PFSK-1 (cell line): ENCODE measurements around the gene ATP1A1.

Experiments
- FOXP2 ChIP-seq: optimal IDR thresholded peaks from 2 replicates; pipeline ENCODE3; 2011; ENCODE audit warnings: borderline replicate concordance, control low read depth, inconsistent platforms; ENCODE audit not compliant: insufficient read depth; ENCODE audit errors: extremely low read length, extremely low read depth
- POLR2AphosphoS5 ChIP-seq: IDR thresholded peaks from 2 replicates; pipeline ENCODE4 v1.6.1; 2012; ENCODE audit warnings: low read depth, mild to moderate bottlenecking, control low read depth, low read length, moderate library complexity
- SIN3A ChIP-seq: IDR thresholded peaks from 2 replicates; pipeline ENCODE4 v1.6.1; 2012; ENCODE audit warnings: mild to moderate bottlenecking, low read length, moderate library complexity, borderline replicate concordance; ENCODE audit not compliant: insufficient read depth
- TAF1 ChIP-seq: IDR thresholded peaks from 2 replicates; pipeline ENCODE4 v1.6.1; 2012; ENCODE audit warnings: low read length, control low read depth, borderline replicate concordance; ENCODE audit not compliant: insufficient read depth
- TF ChIP-seq, protein P1 (sequence below), 2 experiments: IDR thresholded peaks; 2 replicates each; pipeline versions ENCODE4 v1.6.1 to v1.8.0; 2011 to 2012; ENCODE audit warnings: low read depth in 2 of 2, low read length in 2 of 2, control low read depth in 1 of 2, inconsistent platforms in 1 of 2, mild to moderate bottlenecking in 1 of 2, moderate library complexity in 1 of 2; ENCODE audit not compliant: insufficient read depth in 1 of 2

The ATP1A1 gene

DNA sequence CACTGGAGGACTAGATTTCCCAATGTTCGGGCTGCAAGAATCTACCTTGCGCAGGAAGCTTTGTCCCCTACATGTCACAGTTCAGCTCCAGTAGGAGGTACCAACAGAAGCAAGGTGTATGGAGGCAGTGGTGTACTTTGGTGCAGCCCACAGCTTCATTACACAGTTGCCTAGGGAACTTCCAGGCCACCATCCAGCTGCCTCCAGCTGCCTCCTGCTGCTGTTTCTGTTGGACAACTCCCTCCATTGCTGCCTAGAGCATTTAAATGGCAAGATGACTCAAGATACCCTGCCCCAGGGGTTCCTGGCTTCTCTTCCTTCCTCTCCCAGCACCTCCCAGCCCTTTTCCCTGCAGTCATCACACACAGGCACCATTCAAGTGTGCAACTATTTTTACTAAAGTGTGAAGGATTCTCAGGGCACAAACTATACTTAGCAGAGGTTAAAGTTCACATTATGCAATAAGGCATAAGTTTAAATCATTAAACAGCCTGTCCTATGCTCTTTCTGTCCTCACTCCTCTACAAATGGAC is 39.0 kb upstream of the ATP1A1 start:
- no peak for TF ChIP-seq FOXP2
- TF ChIP-seq, protein P1, sequence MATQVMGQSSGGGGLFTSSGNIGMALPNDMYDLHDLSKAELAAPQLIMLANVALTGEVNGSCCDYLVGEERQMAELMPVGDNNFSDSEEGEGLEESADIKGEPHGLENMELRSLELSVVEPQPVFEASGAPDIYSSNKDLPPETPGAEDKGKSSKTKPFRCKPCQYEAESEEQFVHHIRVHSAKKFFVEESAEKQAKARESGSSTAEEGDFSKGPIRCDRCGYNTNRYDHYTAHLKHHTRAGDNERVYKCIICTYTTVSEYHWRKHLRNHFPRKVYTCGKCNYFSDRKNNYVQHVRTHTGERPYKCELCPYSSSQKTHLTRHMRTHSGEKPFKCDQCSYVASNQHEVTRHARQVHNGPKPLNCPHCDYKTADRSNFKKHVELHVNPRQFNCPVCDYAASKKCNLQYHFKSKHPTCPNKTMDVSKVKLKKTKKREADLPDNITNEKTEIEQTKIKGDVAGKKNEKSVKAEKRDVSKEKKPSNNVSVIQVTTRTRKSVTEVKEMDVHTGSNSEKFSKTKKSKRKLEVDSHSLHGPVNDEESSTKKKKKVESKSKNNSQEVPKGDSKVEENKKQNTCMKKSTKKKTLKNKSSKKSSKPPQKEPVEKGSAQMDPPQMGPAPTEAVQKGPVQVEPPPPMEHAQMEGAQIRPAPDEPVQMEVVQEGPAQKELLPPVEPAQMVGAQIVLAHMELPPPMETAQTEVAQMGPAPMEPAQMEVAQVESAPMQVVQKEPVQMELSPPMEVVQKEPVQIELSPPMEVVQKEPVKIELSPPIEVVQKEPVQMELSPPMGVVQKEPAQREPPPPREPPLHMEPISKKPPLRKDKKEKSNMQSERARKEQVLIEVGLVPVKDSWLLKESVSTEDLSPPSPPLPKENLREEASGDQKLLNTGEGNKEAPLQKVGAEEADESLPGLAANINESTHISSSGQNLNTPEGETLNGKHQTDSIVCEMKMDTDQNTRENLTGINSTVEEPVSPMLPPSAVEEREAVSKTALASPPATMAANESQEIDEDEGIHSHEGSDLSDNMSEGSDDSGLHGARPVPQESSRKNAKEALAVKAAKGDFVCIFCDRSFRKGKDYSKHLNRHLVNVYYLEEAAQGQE (IDR thresholded peaks at IDR 0.05; ENCODE audit: insufficient read depth in 1 of 2, low read depth in 2 of 2, low read length in 2 of 2): peak; percentile 40 to 56; a peak in 1 of 4 replicates

DNA sequence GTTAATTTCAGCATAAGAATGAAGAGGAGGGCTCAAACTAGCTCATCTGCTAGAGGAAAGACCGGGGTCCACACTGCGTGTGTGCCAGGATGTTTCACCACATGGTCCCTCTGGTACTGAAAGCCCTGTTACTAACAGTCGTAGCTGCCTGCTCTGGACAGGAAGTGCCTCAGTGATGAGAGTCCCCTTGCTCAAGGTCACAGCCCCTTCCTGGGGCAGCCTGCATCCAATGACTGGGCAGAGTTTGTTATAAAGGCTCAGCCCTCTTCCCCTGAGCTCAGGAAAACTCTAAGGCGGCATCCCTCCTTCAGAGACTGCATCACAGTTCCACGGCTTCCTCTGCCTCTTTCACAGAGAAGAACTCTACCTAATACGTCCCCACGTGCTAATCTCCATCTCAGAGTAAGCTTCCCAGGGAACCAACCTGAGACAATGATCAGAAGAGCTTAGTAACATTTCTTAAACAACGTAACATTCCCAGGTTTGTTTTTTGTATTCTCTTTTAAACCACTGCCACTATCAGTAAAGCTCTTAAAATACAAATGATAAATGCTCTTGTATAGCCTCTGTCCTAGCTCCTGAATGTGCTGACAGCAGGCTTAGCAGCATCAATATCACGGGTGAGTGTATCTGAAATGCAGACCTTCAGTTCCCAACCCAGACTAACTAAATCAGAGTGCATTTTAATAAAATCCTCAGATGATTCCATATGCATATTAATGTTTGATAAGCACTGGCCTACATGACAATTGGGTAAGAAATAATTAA is 38.0 kb upstream of the ATP1A1 start:
- TF ChIP-seq TAF1: no peak
- TF ChIP-seq SIN3A: no peak
- TF ChIP-seq POLR2AphosphoS5: no peak
- TF ChIP-seq, protein P1 (IDR thresholded peaks at IDR 0.05; ENCODE audit: insufficient read depth in 1 of 2, low read depth in 2 of 2, low read length in 2 of 2): no peak
- TF ChIP-seq FOXP2: no peak

DNA sequence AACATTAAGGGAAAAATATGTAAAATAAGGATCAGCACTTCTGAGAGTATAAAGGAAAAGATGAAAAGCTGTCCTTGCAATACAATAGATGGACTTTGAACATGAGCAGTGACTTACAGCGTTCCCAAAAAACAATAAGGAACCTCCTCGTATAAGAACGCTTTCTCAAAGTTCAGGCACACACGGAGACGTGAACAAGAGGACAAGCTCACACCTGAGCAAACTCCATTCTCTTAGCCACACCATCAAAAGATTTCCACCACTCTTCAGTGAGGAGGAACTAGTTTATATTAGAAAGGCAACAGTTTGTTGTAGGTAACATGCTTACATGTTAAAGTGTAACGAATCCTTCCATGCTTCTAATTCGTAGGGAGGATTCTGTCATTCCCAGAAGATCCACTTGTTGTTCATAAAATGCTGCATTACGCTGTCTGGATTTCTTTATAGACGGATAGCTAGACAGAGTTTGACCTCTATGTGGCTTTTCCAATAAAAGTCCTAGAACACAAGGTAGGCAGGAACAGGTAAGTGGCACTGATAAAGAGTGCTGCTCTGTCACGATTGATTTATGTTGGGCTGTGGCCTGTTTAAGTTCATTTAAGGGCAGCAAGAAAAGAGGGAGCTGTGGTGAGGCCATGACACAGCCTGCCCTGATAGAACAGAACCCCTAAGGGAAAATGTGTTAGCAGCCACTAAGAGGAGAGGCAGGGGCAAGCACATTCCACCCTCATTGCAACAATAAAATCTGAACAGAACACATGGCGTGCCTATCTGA is 37.0 kb upstream of the ATP1A1 start:
- TF ChIP-seq POLR2AphosphoS5: no peak
- TF ChIP-seq, protein P1 (IDR thresholded peaks at IDR 0.05; ENCODE audit: insufficient read depth in 1 of 2, low read depth in 2 of 2, low read length in 2 of 2): no peak
- TF ChIP-seq FOXP2: no peak
- TF ChIP-seq TAF1: no peak
- no peak for TF ChIP-seq SIN3A

DNA sequence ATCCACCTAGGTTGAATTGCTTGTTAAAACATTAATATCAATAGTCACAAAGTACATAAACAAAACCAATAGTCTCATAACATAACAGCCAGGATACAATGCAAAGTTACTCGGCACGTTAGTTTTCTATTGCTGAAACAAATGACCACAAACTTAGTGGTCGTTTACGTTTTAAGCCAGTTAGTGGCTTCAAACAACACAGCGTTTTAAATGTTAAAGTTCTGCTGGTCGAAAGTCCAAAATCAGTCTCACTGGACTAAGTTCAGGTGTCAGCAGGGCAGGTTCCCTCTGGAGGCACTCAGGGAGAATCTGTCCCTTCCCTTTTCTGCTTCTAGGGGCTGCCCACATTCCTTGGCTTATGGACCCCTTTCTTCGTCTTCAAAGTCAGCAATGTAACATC is 35.6 kb upstream of the ATP1A1 start:
- TF ChIP-seq, protein P1 (IDR thresholded peaks at IDR 0.05; ENCODE audit: insufficient read depth in 1 of 2, low read depth in 2 of 2, low read length in 2 of 2): no peak
- TF ChIP-seq SIN3A (no peak), POLR2AphosphoS5 (no peak), TAF1 (no peak), FOXP2 (no peak)
